Vagina (tissue), 2 donors: Measurements from ENCODE around the gene RASSF8. TPM values are rescaled to one million over a fixed set of nuclear protein-coding genes. Genes with fewer than 3 reads are reported as not detected.
A peak's percentile ranks its signal among the peaks of the same experiment; 100 is the strongest.

Source experiments
- DNase-seq, 2 donors: peaks; one replicate each; pipeline ENCODE4 v3.0.0-alpha.2; 2017; ENCODE audit errors: extremely low spot score in 2 of 2
- H3K27ac ChIP-seq: fragments of 200-600 bp; sonication (generic); one replicate; pipeline ENCODE4 v1.5.1; 2019
- H3K27me3 ChIP-seq: fragments of 200-600 bp; sonication (generic); one replicate; pipeline ENCODE4 v1.5.1; 2019
- H3K36me3 ChIP-seq, 2 donors: fragments of 200-600 bp; sonication (generic); one replicate each; pipeline ENCODE4 v1.5.1; 2017 to 2019
- H3K4me1 ChIP-seq: fragments of 200-600 bp; sonication (generic); one replicate; pipeline ENCODE4 v1.5.1; 2019
- H3K4me3 ChIP-seq, 2 donors: fragments of 200-600 bp; sonication (generic); 1 replicate in 1 of 2; 2 replicates in 1 of 2; pipeline ENCODE4 v1.5.1; 2016 to 2019
- H3K9me3 ChIP-seq: fragments of 200-600 bp; sonication (generic); one replicate; pipeline ENCODE4 v1.5.1; 2019
- CTCF ChIP-seq, 3 experiments: fragments of 450-650 bp in 2 of 3; fragments of 200-600 bp in 1 of 3; sonication (generic) in 1 of 3; IDR thresholded peaks; one replicate each; pipeline ENCODE4 v1.5.1; 2017 to 2019; ENCODE audit warnings: antibody characterized with exemption in 3 of 3, mild to moderate bottlenecking in 2 of 3, moderate library complexity in 2 of 3
- POLR2A ChIP-seq, 2 donors: fragments of 450-650 bp; IDR thresholded peaks; one replicate each; pipeline ENCODE4 v1.6.1; 2017; ENCODE audit warnings: antibody characterized with exemption in 2 of 2, mild to moderate bottlenecking in 2 of 2, moderate library complexity in 2 of 2
- POLR2AphosphoS5 ChIP-seq, 2 donors: sonication (generic); formaldehyde crosslinking; IDR thresholded peaks; one replicate each; pipeline ENCODE4 v1.9.0; 2017; ENCODE audit warnings: antibody characterized with exemption in 2 of 2, mild to moderate bottlenecking in 2 of 2, low read depth in 1 of 2; ENCODE audit not compliant: insufficient read depth in 1 of 2
- intact Hi-C: fragments of 100-400 bp; cut with DNase I; formaldehyde crosslinking; loops from one replicate; pipeline ENCODE4 v1.15.1; 2023
- total RNA-seq: library from RNA; depleted of rRNA; stranded (reverse); fragments of >200 nt; gene quantifications from one replicate; pipeline ENCODE4 v1.2.3, GENCODE V29; 2016

The RASSF8 gene
- total RNA-seq, 1 donor from 2014 or later = 68.5 TPM

GRCh38 chr12:26102953-26103352, 144.5 kb downstream of the RASSF8 start:
- intact Hi-C loops = no loop called here
- Histone ChIP-seq H3K36me3 (no peaks in the 10 kb centered on the region), H3K27ac (no peak overlapping the region), H3K4me3 (no peak overlapping the region), H3K27me3 (no peaks in the 10 kb centered on the region), H3K4me1 (no peaks in the 10 kb centered on the region), H3K9me3 (no peaks in the 10 kb centered on the region)
- no peak for TF ChIP-seq POLR2A (IDR thresholded peaks at IDR 0.05)
- no peak for TF ChIP-seq POLR2AphosphoS5 (IDR thresholded peaks at IDR 0.05; ENCODE audit: insufficient read depth in 1 of 2, low read depth in 1 of 2)
- TF ChIP-seq CTCF (IDR thresholded peaks at IDR 0.05) = no peak
- no peak for DNase-seq

- intact Hi-C loops = no loop called here
- TF ChIP-seq POLR2A (IDR thresholded peaks at IDR 0.05) (no peak), CTCF (IDR thresholded peaks at IDR 0.05) (no peak), POLR2AphosphoS5 (IDR thresholded peaks at IDR 0.05; ENCODE audit: insufficient read depth in 1 of 2, low read depth in 1 of 2) (no peak)
- Histone ChIP-seq H3K4me1 (peaks cover 5% of the 10 kb centered on the region), H3K27ac (no peak overlapping the region), H3K9me3 (no peaks in the 10 kb centered on the region), H3K27me3 (no peaks in the 10 kb centered on the region), H3K36me3 (no peaks in the 10 kb centered on the region), H3K4me3 (no peak overlapping the region)
- no peak for DNase-seq
Observed at GRCh38 chr12:26106347-26106746, 147.9 kb downstream of the RASSF8 start.

GRCh38 chr12:26108915-26109314, 150.4 kb downstream of the RASSF8 start:
- no peak for TF ChIP-seq POLR2A (IDR thresholded peaks at IDR 0.05)
- TF ChIP-seq CTCF (IDR thresholded peaks at IDR 0.05) = no peak
- no peak for TF ChIP-seq POLR2AphosphoS5 (IDR thresholded peaks at IDR 0.05; ENCODE audit: insufficient read depth in 1 of 2, low read depth in 1 of 2)
- intact Hi-C loops = no loop called here
- peak overlapping the region; percentile 65 for H3K27ac ChIP-seq
- no peaks in the 10 kb centered on the region for H3K9me3 ChIP-seq
- peaks cover 17% of the 10 kb centered on the region for H3K4me1 ChIP-seq
- no peak for DNase-seq
- no peak overlapping the region for H3K4me3 ChIP-seq
- no peaks in the 10 kb centered on the region for H3K27me3 ChIP-seq
- H3K36me3 ChIP-seq = no peaks in the 10 kb centered on the region

GRCh38 chr12:26109343-26109881, 150.9 kb downstream of the RASSF8 start:
- no peak for DNase-seq
- intact Hi-C loops = no loop called here
- no peaks in the 10 kb centered on the region for H3K9me3 ChIP-seq
- H3K4me3 ChIP-seq = no peak overlapping the region
- no peaks in the 10 kb centered on the region for H3K27me3 ChIP-seq
- TF ChIP-seq POLR2A (IDR thresholded peaks at IDR 0.05) (no peak), POLR2AphosphoS5 (IDR thresholded peaks at IDR 0.05; ENCODE audit: insufficient read depth in 1 of 2, low read depth in 1 of 2) (no peak), CTCF (IDR thresholded peaks at IDR 0.05) (no peak)
- H3K4me1 ChIP-seq = peaks cover 17% of the 10 kb centered on the region
- no peaks in the 10 kb centered on the region for H3K36me3 ChIP-seq
- H3K27ac ChIP-seq = peak overlapping the region; percentile 65

- TF ChIP-seq CTCF (IDR thresholded peaks at IDR 0.05) (no peak), POLR2A (IDR thresholded peaks at IDR 0.05) (no peak), POLR2AphosphoS5 (IDR thresholded peaks at IDR 0.05; ENCODE audit: insufficient read depth in 1 of 2, low read depth in 1 of 2) (no peak)
- H3K27ac ChIP-seq = peak overlapping the region; percentile 25
- intact Hi-C loops = no loop called here
- peaks cover 41% of the 10 kb centered on the region for H3K4me1 ChIP-seq
- no peaks in the 10 kb centered on the region for H3K36me3 ChIP-seq
- no peaks in the 10 kb centered on the region for H3K27me3 ChIP-seq
- DNase-seq = no peak
- no peaks in the 10 kb centered on the region for H3K9me3 ChIP-seq
- H3K4me3 ChIP-seq = no peak overlapping the region
Observed at GRCh38 chr12:26112232-26112631, 153.8 kb downstream of the RASSF8 start.
